NCI-H1105 (cell line): Measurements from ENCODE around the gene SCRG1.

ENCODE experiments used
- DNase-seq: peaks from one replicate; lab custom pipeline; 2025; lab: John Stamatoyannopoulos, UW

Gene SCRG1

DNA sequence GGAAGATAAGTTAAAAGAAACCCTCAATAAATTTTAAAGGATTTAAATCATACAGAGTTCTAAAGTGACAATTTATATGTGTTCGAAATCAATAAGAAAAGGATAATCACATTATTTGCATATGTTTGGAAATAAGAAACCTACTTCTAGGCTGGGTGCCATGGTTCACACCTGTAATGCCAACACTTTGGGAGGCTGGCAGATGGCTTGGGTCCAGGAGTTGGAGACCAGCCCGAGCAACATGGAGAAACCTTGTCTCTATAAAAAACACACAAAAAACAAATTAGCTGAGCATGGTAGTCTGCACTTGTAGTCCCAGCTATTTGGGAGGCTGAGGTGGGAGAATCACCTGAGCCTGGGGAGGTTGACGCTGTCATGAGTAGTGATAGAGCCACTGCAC is 36.2 kb downstream of the SCRG1 start:
- DNase-seq, result peak; percentile 38

DNA sequence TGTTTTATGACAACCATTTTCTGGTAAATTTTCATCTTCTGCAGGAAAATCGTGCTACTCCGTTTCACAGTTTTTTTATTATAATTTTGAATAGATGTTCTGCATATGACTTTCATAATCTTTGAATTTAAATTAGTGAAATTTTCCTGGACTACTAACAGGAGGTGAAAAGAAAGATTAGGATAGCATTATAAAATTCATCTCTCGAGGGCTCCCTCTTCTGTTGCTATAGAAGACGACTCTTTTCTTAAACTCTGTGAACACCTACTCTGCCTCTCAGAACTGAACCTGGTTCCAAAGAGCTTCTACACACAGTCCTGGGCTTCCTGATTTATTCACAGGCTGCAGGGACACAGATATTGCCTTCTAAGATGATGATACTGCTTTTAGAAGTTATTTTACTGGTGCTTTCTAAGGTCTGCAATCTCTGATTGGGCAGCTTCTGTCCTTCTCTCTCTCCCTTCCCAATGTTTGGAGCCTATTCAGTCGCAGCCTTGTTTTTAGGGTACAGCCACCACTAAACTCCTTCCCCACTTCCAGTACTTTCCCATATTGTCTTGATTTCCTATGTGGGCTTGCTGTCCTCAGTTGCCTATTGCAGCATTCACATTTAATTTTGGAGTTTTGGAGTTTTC is 38.2 kb downstream of the SCRG1 start:
- DNase-seq, result no peak

DNA sequence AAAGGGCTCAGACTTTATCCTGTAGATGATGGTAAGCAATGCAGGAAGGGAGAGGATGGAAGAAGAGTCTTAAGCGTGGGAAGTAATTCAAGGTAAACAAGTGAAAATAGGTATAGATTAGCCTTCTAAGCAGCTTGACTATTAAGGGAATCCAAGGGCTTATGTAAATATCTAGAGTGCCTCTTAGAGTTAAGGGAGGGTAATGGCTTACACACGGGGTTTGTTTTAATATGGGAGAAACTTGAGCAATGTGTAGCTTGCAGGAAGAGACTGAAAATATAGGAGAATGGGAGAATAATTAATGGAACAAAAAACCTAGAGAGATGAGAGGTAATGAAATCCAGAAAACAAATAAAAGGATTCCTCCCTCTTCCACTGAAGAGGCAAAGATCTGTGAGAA is 41.0 kb downstream of the SCRG1 start:
- no peak for DNase-seq

DNA sequence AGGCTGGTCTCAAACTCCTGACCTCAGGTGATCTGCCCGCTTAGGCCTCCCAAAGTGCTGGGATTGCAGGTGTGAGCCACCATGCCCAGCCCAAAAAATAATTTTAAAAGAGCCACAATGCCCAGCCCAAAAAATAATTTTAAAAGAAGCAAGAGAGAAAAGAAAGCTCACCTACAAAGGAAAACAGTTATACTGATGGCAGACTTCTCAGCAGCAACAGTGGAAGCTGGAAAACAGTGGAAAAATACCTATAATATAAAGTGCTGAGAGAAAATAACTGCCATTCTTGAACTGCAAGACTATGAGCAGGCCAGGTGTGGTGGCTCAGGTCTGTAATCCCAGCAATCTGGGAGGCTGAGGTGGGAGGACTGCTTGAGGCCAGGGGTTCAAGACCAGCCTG is 51.4 kb downstream of the SCRG1 start:
- no peak for DNase-seq

DNA sequence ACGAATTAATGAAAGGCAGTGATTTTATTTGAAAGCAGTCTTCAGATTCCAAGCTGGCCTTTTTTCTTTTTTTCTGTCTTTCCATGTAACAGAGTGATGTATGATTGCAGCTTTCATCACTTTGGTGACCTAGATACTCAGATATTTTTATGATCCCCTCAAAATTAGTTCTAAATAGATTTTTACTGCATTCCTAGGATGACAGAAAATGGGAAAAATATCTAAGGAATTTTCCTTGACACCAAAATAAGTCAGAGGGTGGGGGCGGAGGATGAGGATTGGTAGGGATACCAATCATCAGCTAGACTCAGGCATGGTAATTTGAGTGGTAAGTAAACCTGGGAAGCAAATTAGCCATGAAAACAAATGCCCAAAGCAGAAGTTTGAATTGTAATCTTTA is 52.8 kb downstream of the SCRG1 start:
- DNase-seq, result no peak

DNA sequence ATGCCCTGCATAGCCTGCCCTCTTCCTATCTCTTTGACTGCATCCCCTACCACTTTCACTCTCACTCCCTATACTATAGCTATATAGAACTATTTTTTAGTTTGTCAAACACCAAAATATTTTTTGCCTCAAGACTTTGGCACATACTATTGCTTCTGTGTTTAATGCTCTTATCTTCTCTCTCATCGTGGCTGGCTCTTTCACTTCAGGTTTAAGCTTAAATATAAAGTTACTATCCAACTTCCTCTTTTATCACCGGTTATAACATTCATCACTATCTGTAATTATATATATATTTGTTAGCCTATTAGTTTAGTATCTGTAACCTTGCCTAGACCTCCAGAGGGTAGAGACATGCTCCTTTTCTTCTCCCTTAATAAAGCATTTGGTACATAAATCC is 53.3 kb downstream of the SCRG1 start:
- no peak for DNase-seq

DNA sequence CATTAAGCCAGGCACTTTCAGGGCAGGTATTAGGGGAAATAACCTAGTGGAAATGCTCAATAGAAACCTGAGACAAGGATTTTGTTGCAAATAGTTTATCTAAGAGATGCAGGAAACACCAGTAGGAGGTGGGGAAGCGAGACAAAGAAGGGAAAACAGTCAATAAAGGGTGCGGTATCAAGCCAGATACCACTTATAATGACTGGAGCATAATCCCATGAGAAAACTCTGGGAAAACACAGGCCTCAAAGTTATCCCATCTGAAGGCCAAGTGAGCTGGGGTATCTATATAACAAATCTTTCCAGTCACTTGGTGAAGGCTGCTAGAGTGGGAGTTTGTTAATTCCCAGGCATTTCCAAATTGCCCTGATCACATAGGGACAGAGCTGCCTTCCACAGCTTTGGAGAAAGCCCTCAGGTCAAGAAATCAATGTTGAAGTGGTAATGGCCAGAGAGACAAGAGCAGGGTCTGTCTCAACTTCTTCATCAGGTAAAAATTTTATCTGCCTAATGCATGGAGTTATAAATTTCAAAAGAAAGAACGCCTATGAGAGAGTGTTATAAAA is 55.0 kb downstream of the SCRG1 start:
- DNase-seq, result no peak

DNA sequence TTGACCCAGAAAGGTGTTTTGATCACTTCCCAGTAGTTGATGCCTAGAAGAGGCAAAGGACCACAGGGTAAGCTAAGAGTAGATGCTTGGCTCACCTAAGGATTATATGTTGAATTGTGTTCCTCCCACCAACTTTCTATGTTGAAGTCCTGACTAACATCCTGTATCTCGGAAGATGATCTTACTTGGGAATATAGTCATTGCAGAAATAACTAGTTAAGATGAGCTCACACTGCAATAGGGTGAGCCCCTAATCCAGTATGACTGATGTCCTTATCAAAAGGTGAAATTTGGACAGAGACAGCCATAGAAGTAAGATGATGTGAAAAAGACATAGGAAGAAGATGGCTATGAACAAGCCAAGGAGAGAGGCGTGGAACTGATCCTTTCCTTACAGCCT is 61.5 kb downstream of the SCRG1 start:
- DNase-seq, result no peak

DNA sequence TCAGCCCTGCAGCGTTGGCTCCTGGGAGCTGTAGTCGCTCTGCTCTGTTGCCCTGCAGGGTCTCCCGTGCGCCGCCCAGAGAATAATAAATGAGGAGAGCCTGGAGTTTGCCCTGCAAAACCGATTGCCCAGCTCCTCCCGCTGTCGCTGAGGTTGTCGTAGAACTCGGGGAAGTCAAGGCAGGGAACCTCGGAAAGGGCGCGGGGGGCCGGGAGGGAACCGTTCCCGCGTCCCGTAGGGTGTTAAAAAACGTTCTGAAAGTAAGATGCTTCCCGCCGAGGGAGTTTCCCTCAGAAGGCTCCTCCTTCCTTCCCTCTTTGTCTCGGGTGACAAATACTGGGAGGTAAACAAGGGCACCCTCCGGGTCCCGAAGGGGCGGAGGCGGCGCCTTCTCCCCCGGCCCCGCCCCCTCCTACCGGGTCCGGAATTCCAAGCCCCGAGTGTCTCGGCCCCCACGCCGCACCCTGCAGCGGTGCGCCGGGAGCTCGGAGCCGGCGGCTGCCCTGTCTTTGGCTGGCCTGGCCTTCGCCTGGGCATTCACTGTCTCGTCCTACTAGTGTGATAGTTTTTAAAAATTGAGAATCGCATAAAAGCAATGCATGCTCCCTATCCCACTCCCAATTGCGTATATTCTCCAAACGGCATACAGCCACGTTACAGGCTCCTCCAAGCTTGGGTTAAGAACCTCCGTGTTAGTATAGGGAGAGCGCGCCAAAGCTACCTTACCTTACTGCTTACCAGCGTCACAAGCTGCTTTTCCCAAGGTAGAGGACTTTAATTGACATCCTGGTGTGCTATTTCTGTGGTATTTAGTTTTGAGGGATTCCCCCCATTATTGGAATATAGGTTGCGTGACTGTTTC is 63.8 kb downstream of the SCRG1 start:
- DNase-seq, result peak; percentile 75
